Measurements from ENCODE around the gene NAIF1. TPM values are rescaled to one million over a fixed set of nuclear protein-coding genes. Genes with fewer than 3 reads are reported as not detected.
A peak's percentile ranks its signal among the peaks of the same experiment; 100 is the strongest.

NAIF1 gene
- polyA plus RNA-seq, 1 donor from 2014 or later, result 12.7 TPM

GRCh38 chr9:128096616-128097536, 29.8 kb upstream of the NAIF1 start:
- Mint-ChIP-seq H3K36me3 (no peaks in the 10 kb centered on the region), H3K9me3 (no peaks in the 10 kb centered on the region), H3K27ac (peak overlapping the region; percentile 4 to 57 (median 46)), H3K4me1 (peaks cover 17 to 28% (median 19%) of the 10 kb centered on the region in 3 donors), H3K27me3 (no peaks in the 10 kb centered on the region), H3K4me3 (no peak overlapping the region)

GRCh38 chr9:128094950-128095544, 27.9 kb upstream of the NAIF1 start:
- Mint-ChIP-seq H3K36me3 (peaks cover 2% of the 10 kb centered on the region), H3K27ac (peak overlapping the region; percentile 97 to 99 (median 99)), H3K9me3 (no peaks in the 10 kb centered on the region), H3K4me1 (peaks cover 17 to 26% (median 19%) of the 10 kb centered on the region in 3 donors), H3K27me3 (no peaks in the 10 kb centered on the region), H3K4me3 (peak overlapping the region in 2 of 4 donors; percentile 85 to 90)

GRCh38 chr9:128094166-128094949, 27.2 kb upstream of the NAIF1 start:
- no peaks in the 10 kb centered on the region for H3K9me3 Mint-ChIP-seq
- peak overlapping the region; percentile 97 to 99 (median 99) for H3K27ac Mint-ChIP-seq
- H3K4me1 Mint-ChIP-seq, result peaks cover 17 to 26% (median 21%) of the 10 kb centered on the region in 3 donors
- no peaks in the 10 kb centered on the region for H3K27me3 Mint-ChIP-seq
- peak overlapping the region; percentile 69 to 90 (median 78) for H3K4me3 Mint-ChIP-seq
- peaks cover 2% of the 10 kb centered on the region for H3K36me3 Mint-ChIP-seq

DNA sequence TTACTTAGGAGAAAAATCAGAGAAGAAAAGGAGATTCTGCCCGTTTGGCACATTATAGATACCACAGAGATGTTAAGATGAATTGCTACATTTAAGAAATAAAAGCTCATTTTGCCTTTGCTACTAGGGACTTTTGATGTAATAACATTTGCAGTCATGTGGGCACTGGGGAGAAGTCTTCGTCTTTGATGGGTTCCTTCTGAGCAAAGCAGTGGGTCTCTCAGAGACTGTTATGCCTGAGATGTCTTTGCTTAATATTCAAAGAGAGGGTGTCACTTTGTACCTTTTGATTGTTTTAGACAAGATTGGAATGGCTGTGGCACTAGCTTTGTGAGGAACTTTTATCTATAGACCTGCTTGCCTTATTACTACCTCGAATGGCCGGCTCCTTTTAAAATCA, 25.9 kb upstream of the NAIF1 start:
- Mint-ChIP-seq H3K36me3 (peaks cover 2% of the 10 kb centered on the region), H3K9me3 (no peaks in the 10 kb centered on the region), H3K4me1 (peaks cover 17 to 26% (median 21%) of the 10 kb centered on the region in 3 donors), H3K27ac (peak overlapping the region; percentile 95 to 99 (median 99)), H3K4me3 (peak overlapping the region; percentile 11 to 90 (median 26)), H3K27me3 (no peaks in the 10 kb centered on the region)

DNA sequence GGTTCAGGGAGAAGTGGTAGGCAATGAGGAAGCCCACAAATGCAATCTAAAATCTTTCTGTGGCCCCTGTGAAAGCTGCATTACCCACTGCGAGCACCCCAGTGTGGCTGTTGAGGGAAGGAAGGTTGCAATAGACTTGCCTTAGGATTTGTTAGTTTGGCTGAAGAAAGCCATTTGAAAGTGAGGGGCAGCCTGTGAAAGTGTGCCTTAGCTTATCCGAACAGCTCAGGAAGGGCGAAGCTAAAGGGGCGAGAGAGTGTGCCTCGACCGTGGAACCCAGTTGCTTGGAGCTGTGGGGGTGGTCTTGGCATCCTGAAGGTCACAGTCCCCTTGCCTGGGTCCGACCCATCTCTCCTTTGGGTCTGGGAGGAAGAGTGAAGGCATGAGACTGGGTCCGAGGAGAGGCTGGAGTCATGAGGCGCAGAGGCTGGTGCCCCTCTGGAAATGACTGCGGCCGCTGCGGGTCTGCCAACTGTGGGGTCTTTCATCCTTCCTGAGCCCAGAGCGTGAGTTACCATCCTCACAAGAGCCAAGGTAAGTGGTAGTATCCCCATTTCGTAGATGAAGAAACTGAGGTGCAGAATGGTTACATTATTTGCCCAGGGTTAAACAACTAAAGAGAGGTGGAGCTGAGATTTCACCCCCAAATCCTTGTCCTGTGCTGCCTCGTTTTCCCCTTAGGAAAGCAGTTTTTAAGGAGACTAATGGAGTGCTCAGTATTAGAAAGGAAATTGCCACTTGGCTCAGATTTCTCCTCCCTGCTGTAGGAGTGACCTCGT, 25.3 kb upstream of the NAIF1 start:
- Mint-ChIP-seq H3K9me3 (no peaks in the 10 kb centered on the region), H3K36me3 (peaks cover 2% of the 10 kb centered on the region), H3K27ac (peak overlapping the region; percentile 95 to 99 (median 99)), H3K4me3 (peak overlapping the region in 2 of 4 donors; percentile 27 to 90), H3K27me3 (no peaks in the 10 kb centered on the region), H3K4me1 (peaks cover 21 to 28% (median 25%) of the 10 kb centered on the region in 3 donors)

DNA sequence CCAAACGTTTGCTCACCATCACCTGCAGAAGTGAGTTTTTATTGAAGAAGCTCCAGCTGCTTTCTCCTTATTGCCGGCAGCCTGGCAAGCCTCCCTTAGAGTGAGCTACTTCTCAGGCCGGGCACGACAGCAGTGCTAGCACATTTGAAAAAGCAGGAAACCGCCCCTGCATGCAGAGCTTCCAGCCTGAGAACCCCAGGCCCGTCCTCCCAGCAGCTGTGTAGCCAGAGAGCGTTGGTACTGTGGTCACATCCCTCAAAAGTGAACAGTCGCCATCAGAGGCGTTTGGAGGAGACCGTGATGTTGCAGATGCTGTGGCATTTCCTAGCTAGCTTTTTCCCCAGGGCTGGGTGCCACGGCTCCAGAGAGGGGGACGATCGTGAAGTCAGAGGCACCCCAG, 24.5 kb upstream of the NAIF1 start:
- Mint-ChIP-seq H3K9me3 (no peaks in the 10 kb centered on the region), H3K4me1 (peaks cover 23 to 28% (median 26%) of the 10 kb centered on the region in 3 donors), H3K36me3 (peaks cover 2% of the 10 kb centered on the region), H3K27ac (peak overlapping the region in 2 of 3 donors; percentile 60 to 78), H3K27me3 (no peaks in the 10 kb centered on the region), H3K4me3 (no peak overlapping the region)

- Mint-ChIP-seq H3K27me3 (no peaks in the 10 kb centered on the region), H3K27ac (no peak overlapping the region)
Measured at GRCh38 chr9:128091144-128091543, 24.0 kb upstream of the NAIF1 start.

DNA sequence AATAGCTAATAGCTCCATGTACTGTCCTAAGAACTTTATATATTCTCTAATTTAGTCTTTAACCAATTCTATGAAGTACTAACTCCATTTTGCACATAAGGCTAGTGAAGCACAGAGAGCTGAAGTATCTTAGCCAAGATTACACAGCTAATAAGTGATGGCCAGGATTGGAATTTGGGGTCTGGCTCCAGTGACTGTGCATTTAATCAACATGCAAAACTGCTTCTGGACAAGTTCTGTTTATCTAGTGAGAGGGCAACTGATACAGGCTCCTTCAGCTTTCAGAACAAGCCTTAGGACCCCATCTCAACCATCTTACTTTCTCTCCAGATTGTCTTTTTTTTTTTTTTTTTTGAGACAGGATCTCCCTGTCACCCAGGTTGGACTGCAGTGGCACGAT, 22.2 kb upstream of the NAIF1 start:
- Mint-ChIP-seq H3K36me3 (peaks cover 2% of the 10 kb centered on the region), H3K4me1 (peaks cover 18 to 23% (median 20%) of the 10 kb centered on the region in 3 donors), H3K27me3 (no peaks in the 10 kb centered on the region), H3K9me3 (no peaks in the 10 kb centered on the region), H3K4me3 (no peak overlapping the region), H3K27ac (no peak overlapping the region)

More at GRCh38 chr9:128091144-128091543, 24.0 kb upstream of the NAIF1 start:
- peaks cover 23 to 28% (median 26%) of the 10 kb centered on the region in 3 donors for H3K4me1 Mint-ChIP-seq
- no peaks in the 10 kb centered on the region for H3K9me3 Mint-ChIP-seq
- peaks cover 2% of the 10 kb centered on the region for H3K36me3 Mint-ChIP-seq
- H3K4me3 Mint-ChIP-seq, result no peak overlapping the region

- H3K4me3 Mint-ChIP-seq, result no peak overlapping the region
- no peaks in the 10 kb centered on the region for H3K9me3 Mint-ChIP-seq
- peaks cover 16 to 21% (median 18%) of the 10 kb centered on the region in 3 donors for H3K4me1 Mint-ChIP-seq
- H3K27me3 Mint-ChIP-seq, result no peaks in the 10 kb centered on the region
- peak overlapping the region in 1 of 3 donors; percentile 19 for H3K27ac Mint-ChIP-seq
- peaks cover 2% of the 10 kb centered on the region for H3K36me3 Mint-ChIP-seq
Measured at GRCh38 chr9:128088253-128088945, 21.3 kb upstream of the NAIF1 start.

DNA sequence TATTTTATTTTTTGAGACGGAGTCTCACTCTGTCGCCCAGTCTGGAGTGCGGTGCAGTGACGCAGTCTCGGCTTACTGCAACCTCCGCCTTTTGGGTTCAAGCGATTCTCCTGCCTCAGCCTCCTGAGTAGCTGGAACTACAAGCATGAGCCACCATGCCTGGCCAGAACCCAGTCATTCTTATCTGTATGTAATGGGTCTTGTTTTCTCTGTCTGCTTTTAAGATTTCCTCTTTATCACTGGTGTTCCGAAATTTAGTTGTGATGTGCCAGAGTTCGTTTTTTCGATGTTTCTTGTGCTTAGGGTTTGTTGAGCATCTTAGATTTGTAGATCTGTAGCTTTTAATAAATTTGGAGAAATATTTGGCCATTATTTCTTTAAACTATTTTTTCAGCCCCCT, 20.1 kb upstream of the NAIF1 start:
- no peaks in the 10 kb centered on the region for H3K27me3 Mint-ChIP-seq
- peaks cover 2% of the 10 kb centered on the region for H3K36me3 Mint-ChIP-seq
- H3K4me3 Mint-ChIP-seq, result no peak overlapping the region
- H3K27ac Mint-ChIP-seq, result no peak overlapping the region
- no peaks in the 10 kb centered on the region for H3K9me3 Mint-ChIP-seq
- H3K4me1 Mint-ChIP-seq, result peaks cover 8 to 13% (median 11%) of the 10 kb centered on the region in 3 donors

DNA sequence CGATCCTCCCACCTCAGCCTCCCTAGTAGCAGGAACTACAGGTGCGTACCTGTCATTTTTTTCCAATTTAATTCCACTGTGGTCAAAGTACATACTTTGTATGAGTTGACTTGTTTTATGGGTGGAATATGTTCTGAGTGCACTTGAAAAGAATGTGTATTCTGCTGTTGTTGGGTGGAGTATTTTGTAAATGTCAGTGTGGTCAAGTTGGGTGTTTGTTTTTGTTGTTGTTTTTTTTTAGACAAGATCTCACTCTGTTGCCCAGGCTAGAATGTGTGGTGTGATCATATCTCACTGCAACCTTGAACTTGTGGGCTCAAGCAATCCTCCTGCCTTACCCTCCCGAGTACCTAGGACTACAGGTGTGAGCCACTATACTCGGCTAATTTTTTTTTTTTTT, 18.8 kb upstream of the NAIF1 start:
- Mint-ChIP-seq H3K27ac (no peak overlapping the region), H3K36me3 (no peaks in the 10 kb centered on the region), H3K9me3 (no peaks in the 10 kb centered on the region), H3K4me1 (peaks cover 4 to 19% (median 13%) of the 10 kb centered on the region in 3 donors), H3K27me3 (no peaks in the 10 kb centered on the region), H3K4me3 (no peak overlapping the region)

GRCh38 chr9:128084746-128085145, 17.6 kb upstream of the NAIF1 start:
- Mint-ChIP-seq H3K36me3 (no peaks in the 10 kb centered on the region), H3K4me3 (no peak overlapping the region), H3K9me3 (no peaks in the 10 kb centered on the region), H3K27ac (no peak overlapping the region), H3K4me1 (peaks cover 4 to 19% (median 17%) of the 10 kb centered on the region in 3 donors), H3K27me3 (no peaks in the 10 kb centered on the region)

DNA sequence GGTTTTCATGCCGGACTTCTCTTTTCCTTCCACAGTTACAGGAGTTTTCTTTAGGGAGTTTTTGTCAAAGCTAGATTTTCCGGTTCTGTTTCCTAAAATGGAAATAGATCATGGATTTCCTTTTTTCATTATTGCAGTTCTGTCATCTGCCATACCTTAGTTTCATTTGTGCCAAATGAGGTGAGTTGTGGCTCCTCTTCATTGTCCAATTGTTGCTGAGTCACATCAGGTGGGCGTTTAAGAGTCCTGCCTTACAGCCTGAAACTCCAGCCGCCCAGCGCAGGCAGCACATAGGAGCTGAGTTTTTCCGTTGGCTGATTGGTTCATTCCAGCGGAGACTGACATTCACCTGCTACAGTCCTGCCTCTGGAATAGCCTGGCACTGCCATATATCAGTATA, 15.0 kb upstream of the NAIF1 start:
- Mint-ChIP-seq H3K4me1 (peaks cover 7 to 26% (median 23%) of the 10 kb centered on the region in 3 donors), H3K36me3 (no peaks in the 10 kb centered on the region), H3K27ac (peak overlapping the region in 1 of 3 donors; percentile 16), H3K4me3 (no peak overlapping the region), H3K27me3 (no peaks in the 10 kb centered on the region), H3K9me3 (no peaks in the 10 kb centered on the region)
